ENCODE data around the gene CSAG2.

Gene CSAG2

GRCh38 chrX:152658302-152658701 lies 50.8 kb downstream of the CSAG2 start:
- no peak for DNase-seq

Measured in NCI-H1048 (cell line).